ENCODE data around the gene ARHGAP4.

ARHGAP4 gene

DNA sequence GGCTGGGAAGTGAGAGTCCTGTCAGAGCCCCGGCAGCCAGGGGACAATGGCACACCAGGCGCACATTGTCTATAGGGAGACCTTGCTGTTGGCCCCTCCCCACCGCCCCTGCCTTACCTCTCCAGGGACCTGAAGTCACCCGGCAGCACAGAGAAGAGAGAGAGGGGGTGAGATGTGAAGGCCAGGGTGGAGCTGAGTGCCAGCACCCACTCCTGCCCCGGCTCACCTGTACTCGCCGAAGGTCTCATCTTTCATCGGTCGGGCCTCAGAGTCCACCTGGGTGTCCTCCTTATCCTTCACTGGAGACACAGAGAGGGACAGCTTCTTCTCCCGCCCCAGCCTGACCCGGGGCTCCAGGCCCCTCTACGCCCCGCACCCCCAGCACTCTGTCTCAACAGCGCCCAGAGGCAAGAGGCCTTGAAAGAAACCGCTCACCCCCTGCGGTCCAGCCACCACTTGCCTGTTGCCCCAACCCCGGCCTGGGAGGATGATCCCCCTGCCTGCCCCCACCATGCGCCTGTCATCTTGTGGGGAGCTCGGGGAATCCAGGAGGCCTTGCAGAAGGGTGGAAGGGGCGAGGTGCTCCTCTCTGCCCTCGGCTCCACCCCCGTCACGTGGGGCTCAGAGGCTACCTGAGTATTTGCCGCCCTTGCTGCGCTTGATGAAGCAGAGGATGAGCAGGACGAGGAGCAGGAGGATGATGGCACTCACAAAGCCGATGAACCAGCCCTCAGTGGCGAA, 62.6 kb downstream of the ARHGAP4 start:
- no peak for DNase-seq

DNA sequence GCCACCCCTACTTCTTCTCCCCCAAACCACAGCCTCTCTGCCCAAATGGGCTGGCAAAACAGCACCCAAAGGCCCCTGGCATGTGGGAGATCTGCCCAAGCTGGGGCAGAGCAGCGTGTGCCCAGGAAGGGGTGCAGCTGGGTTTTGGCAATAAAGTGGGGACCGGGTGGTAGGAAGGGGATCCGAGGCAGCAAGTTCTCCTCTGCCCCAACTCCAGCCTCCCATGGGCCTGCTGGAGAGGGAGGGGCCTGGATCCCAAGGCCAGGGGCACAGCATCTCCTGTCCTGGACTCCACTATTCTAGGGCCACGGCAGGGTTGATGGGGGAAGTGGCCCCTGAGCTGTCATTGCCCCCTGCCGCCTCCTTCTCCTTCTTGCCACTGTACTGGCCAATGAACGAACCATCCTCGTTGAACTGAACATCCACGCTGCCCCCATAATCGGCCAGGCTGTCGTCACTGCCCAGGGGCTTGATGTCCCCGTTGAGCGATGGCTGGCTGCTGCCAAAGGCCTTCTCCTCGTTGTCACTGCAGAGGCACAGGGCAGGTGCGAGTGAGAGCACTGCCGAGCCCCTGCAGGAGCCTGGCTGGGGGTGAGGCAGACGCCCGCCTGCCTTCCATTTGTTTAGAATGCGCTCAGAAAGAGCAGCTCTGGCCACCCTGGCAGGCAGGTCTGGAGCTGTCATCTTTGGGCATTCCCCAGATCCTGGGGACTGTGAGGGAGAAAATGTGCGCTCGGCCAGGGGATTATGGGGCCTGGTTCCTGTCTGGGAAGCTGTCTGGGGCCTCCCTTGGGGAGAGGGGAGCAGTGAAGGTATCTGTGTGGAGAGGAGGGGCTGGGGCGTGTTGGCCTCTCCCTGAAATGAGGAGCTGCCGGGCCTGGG, 63.5 kb downstream of the ARHGAP4 start:
- DNase-seq, result no peak

DNA sequence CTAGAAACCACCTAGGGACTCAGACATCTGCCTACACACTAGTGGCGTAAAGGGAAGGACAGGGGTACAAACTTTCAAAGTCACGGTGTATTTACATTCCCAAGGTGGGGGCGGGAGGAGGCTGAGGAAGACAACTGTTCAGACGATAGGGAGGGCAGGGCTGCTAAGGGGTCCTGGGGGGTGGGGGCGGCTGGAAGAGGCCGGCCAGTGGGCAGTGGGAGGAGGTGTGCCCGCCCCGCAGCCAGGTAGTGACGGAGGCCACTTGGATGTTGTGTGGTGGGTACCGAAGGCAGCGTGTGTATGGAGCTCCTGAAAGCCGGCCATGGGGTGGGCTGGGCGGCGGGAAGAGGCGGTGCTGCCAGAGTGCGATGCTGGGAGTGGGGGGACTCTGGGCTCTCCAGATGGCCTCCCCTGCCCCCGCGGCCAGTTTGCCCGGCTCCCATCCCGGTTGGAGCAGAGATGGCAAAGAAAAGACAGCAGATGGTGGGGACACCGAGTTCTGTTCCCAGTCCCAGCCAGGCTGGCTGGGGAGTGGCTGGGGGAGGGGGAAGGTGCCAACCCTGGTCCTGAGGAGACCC, 64.2 kb downstream of the ARHGAP4 start:
- DNase-seq, result no peak

DNA sequence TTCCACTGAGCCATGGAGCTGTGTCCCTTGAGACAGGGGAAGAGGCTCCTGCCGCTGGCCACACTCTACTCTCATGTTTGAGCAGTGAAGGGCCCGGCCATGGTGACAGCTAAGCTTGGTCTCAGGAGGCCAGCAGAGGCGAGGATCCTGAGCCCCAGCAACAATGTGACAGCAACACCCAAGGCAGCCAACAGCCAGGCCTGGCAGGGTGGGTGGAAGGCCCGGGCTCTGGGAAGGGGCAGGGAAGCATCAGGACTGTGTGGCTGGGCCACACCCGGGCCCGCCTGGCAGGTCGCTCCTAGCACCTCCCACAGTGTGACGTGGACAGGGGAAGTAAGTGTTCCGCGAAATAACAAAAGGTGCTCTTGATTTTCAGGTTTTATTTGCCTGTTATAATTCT, 64.9 kb downstream of the ARHGAP4 start:
- no peak for DNase-seq

Data from effector CD8-positive, alpha-beta T cell (primary cell).